GM19463 (cell line): ENCODE data around the gene LTO1.

ENCODE experiments used
- ATAC-seq: cut with Tn5 transposase; IDR thresholded peaks from one replicate; pipeline ENCODE4 v1.9.1; 2021; ENCODE audit warnings: mild to moderate bottlenecking, moderate library complexity; ENCODE audit not compliant: unreplicated experiment

LTO1 gene

GRCh38 chr11:69674886-69675714, at the start of gene LTO1:
LTO1 (minus strand) TSS chr11:69675353; CDS start chr11:69675239, 114 bp downstream.
- ATAC-seq, result peak; percentile 84

GRCh38 chr11:69721745-69722144, 46.6 kb upstream of the LTO1 start:
- no peak for ATAC-seq

GRCh38 chr11:69721106-69721505, 46.0 kb upstream of the LTO1 start:
- no peak for ATAC-seq

- ATAC-seq, result no peak
These were observed 43.8 kb upstream of the LTO1 start for GRCh38 chr11:69718912-69719311.

GRCh38 chr11:69718147-69718546, 43.0 kb upstream of the LTO1 start:
- ATAC-seq, result no peak

GRCh38 chr11:69716891-69717747, 42.0 kb upstream of the LTO1 start:
- no peak for ATAC-seq

GRCh38 chr11:69716099-69716498, 40.9 kb upstream of the LTO1 start:
- no peak for ATAC-seq

GRCh38 chr11:69715446-69715845, 40.3 kb upstream of the LTO1 start:
- ATAC-seq, result no peak

- no peak for ATAC-seq
These were observed 37.0 kb upstream of the LTO1 start for GRCh38 chr11:69711822-69712801.

- ATAC-seq, result no peak
These were observed 33.7 kb upstream of the LTO1 start for GRCh38 chr11:69708736-69709401.

- no peak for ATAC-seq
These were observed 32.0 kb upstream of the LTO1 start for GRCh38 chr11:69707176-69707575.

GRCh38 chr11:69705901-69706787, 31.0 kb upstream of the LTO1 start:
- ATAC-seq, result no peak

GRCh38 chr11:69705351-69705811, 30.2 kb upstream of the LTO1 start:
- ATAC-seq, result no peak

GRCh38 chr11:69704508-69705253, 29.5 kb upstream of the LTO1 start:
- ATAC-seq, result no peak

- no peak for ATAC-seq
These were observed 28.8 kb upstream of the LTO1 start, which contains the start of gene FGF19 for GRCh38 chr11:69703768-69704507. FGF19 (minus strand) TSS chr11:69704022; CDS start chr11:69703876, 146 bp downstream.

GRCh38 chr11:69703453-69703767, 28.3 kb upstream of the LTO1 start:
- ATAC-seq, result no peak

- no peak for ATAC-seq
These were observed 27.8 kb upstream of the LTO1 start for GRCh38 chr11:69702769-69703452.
